Measurements from ENCODE around the gene FOSB.
A peak's percentile ranks its signal among the peaks of the same experiment; 100 is the strongest.

FOSB gene

GRCh38 chr19:45514376-45515051 lies 46.7 kb downstream of the FOSB start:
- no peak overlapping the region for H3K27ac ChIP-seq
- no peak overlapping the region for H3K9ac ChIP-seq
- H3K36me3 ChIP-seq (ENCODE audit: control insufficient read depth, insufficient read depth, low read length): no peaks in the 10 kb centered on the region
- peaks cover 11% of the 10 kb centered on the region for H3K79me2 ChIP-seq
- H2AFZ ChIP-seq: no peak overlapping the region
- H3K4me3 ChIP-seq (ENCODE audit: low read depth, low read length): peak overlapping the region; percentile 5
- H3K4me1 ChIP-seq: peaks cover 10% of the 10 kb centered on the region
- TF ChIP-seq CTCF (IDR thresholded peaks at IDR 0.05): no peak
- no peak overlapping the region for H3K4me2 ChIP-seq (ENCODE audit: low read length)
- H3K9me3 ChIP-seq (ENCODE audit: control insufficient read depth, low read length): no peaks in the 10 kb centered on the region
- no peaks in the 10 kb centered on the region for H3K27me3 ChIP-seq (ENCODE audit: control insufficient read depth, insufficient read depth, low read length)

GRCh38 chr19:45515081-45515624 lies 47.4 kb downstream of the FOSB start:
- H3K79me2 ChIP-seq: peaks cover 11% of the 10 kb centered on the region
- TF ChIP-seq CTCF (IDR thresholded peaks at IDR 0.05): no peak
- H3K36me3 ChIP-seq (ENCODE audit: control insufficient read depth, insufficient read depth, low read length): no peaks in the 10 kb centered on the region
- H3K4me2 ChIP-seq (ENCODE audit: low read length): no peak overlapping the region
- H3K4me1 ChIP-seq: peaks cover 8% of the 10 kb centered on the region
- H3K27ac ChIP-seq: peak overlapping the region; percentile 24
- no peaks in the 10 kb centered on the region for H3K27me3 ChIP-seq (ENCODE audit: control insufficient read depth, insufficient read depth, low read length)
- H3K4me3 ChIP-seq (ENCODE audit: low read depth, low read length): no peak overlapping the region
- no peak overlapping the region for H2AFZ ChIP-seq
- H3K9ac ChIP-seq: no peak overlapping the region
- no peaks in the 10 kb centered on the region for H3K9me3 ChIP-seq (ENCODE audit: control insufficient read depth, low read length)

- H3K4me3 ChIP-seq (ENCODE audit: low read depth, low read length): no peak overlapping the region
- no peaks in the 10 kb centered on the region for H3K27me3 ChIP-seq (ENCODE audit: control insufficient read depth, insufficient read depth, low read length)
- H3K27ac ChIP-seq: peak overlapping the region; percentile 24
- no peak for TF ChIP-seq CTCF (IDR thresholded peaks at IDR 0.05)
- H2AFZ ChIP-seq: no peak overlapping the region
- no peaks in the 10 kb centered on the region for H3K36me3 ChIP-seq (ENCODE audit: control insufficient read depth, insufficient read depth, low read length)
- peaks cover 8% of the 10 kb centered on the region for H3K4me1 ChIP-seq
- no peak overlapping the region for H3K9ac ChIP-seq
- H3K9me3 ChIP-seq (ENCODE audit: control insufficient read depth, low read length): no peaks in the 10 kb centered on the region
- peaks cover 9% of the 10 kb centered on the region for H3K79me2 ChIP-seq
- no peak overlapping the region for H3K4me2 ChIP-seq (ENCODE audit: low read length)
Observed at GRCh38 chr19:45515807-45516401, 48.1 kb downstream of the FOSB start.

- Histone ChIP-seq H3K9ac (no peak overlapping the region), H3K79me2 (peaks cover 8% of the 10 kb centered on the region), H3K4me2 (ENCODE audit: low read length) (no peak overlapping the region), H3K27me3 (ENCODE audit: control insufficient read depth, insufficient read depth, low read length) (no peaks in the 10 kb centered on the region), H3K4me1 (peaks cover 8% of the 10 kb centered on the region), H3K9me3 (ENCODE audit: control insufficient read depth, low read length) (no peaks in the 10 kb centered on the region), H3K4me3 (ENCODE audit: low read depth, low read length) (no peak overlapping the region), H3K36me3 (ENCODE audit: control insufficient read depth, insufficient read depth, low read length) (no peaks in the 10 kb centered on the region), H2AFZ (no peak overlapping the region), H3K27ac (no peak overlapping the region)
- TF ChIP-seq CTCF (IDR thresholded peaks at IDR 0.05): no peak
Observed at GRCh38 chr19:45517238-45517637, 49.4 kb downstream of the FOSB start.
